GM19240 (cell line): ENCODE data around the gene DKK3.

Experiments
- DNase-seq: peaks from one replicate; pipeline ENCODE4 v3.0.0; 2011; ENCODE audit warnings: low spot score; ENCODE audit not compliant: insufficient read length

Gene DKK3

GRCh38 chr11:11946878-11947277 is 61.5 kb downstream of the DKK3 start:
- DNase-seq, result no peak

- no peak for DNase-seq
These were observed 62.2 kb downstream of the DKK3 start for GRCh38 chr11:11946180-11946579.

- no peak for DNase-seq
These were observed 64.0 kb downstream of the DKK3 start for GRCh38 chr11:11944444-11944843.

GRCh38 chr11:11942668-11943067 is 65.8 kb downstream of the DKK3 start:
- no peak for DNase-seq

- no peak for DNase-seq
These were observed 67.9 kb downstream of the DKK3 start for GRCh38 chr11:11940551-11940950.

GRCh38 chr11:11937957-11938356 is 70.5 kb downstream of the DKK3 start:
- no peak for DNase-seq

- DNase-seq, result no peak
These were observed 71.0 kb downstream of the DKK3 start for GRCh38 chr11:11937433-11937832.

- no peak for DNase-seq
These were observed 72.9 kb downstream of the DKK3 start for GRCh38 chr11:11935536-11935935.

- DNase-seq, result no peak
These were observed 76.9 kb downstream of the DKK3 start for GRCh38 chr11:11931461-11932055.

- DNase-seq, result no peak
These were observed 78.5 kb downstream of the DKK3 start for GRCh38 chr11:11929920-11930319.

- DNase-seq, result no peak
These were observed 84.6 kb downstream of the DKK3 start for GRCh38 chr11:11923828-11924227.

- no peak for DNase-seq
These were observed 91.4 kb downstream of the DKK3 start for GRCh38 chr11:11916981-11917399.

- no peak for DNase-seq
These were observed 92.8 kb downstream of the DKK3 start for GRCh38 chr11:11915625-11916024.

GRCh38 chr11:11913395-11913794 is 95.0 kb downstream of the DKK3 start:
- no peak for DNase-seq
